Stimulated activated naive CD8-positive, alpha-beta T cell treated with anti-CD3 and anti-CD28 coated beads, Interleukin-15, amount 100 ng/mL, for 72 hours (primary cell): ENCODE results near the gene CCDC82.

ENCODE experiments used
- ATAC-seq: fragments of 150-1000 bp; cut with Tn5 transposase; 2 replicates; pipeline ENCODE4 v1.10.0; 2021; ENCODE audit warnings: mild to moderate bottlenecking, moderate library complexity
- DNase-seq, 2 donors: peaks; one replicate each; pipeline ENCODE4 v3.0.0; 2021 to 2022
- H3K27ac Mint-ChIP-seq, 2 donors: one replicate each; pipeline ENCODE4 v1.8.0; 2022; ENCODE audit warnings: mild to moderate bottlenecking in 2 of 2, mixed read lengths in 2 of 2, moderate library complexity in 2 of 2
- H3K27me3 Mint-ChIP-seq: one replicate; pipeline ENCODE4 v1.8.0; 2022; ENCODE audit warnings: mixed read lengths
- H3K4me1 Mint-ChIP-seq: one replicate; pipeline ENCODE4 v1.8.0; 2022; ENCODE audit warnings: mild to moderate bottlenecking, mixed read lengths
- H3K4me3 Mint-ChIP-seq, 2 donors: one replicate each; pipeline ENCODE4 v1.8.0; 2022; ENCODE audit warnings: mild to moderate bottlenecking in 2 of 2, mixed read lengths in 2 of 2, moderate library complexity in 1 of 2
- H3K9me3 Mint-ChIP-seq, 2 donors: one replicate each; pipeline ENCODE4 v1.8.0; 2022; ENCODE audit warnings: mixed read lengths in 2 of 2

The CCDC82 gene

GRCh38 chr11:96339706-96340554 lies 49.8 kb downstream of the CCDC82 start:
- ATAC-seq, result no peak
- peaks cover 68% of the 10 kb centered on the region for H3K4me1 Mint-ChIP-seq
- no peaks in the 10 kb centered on the region for H3K9me3 Mint-ChIP-seq
- DNase-seq, result peak in 1 of 2 donors; percentile 18
- H3K27me3 Mint-ChIP-seq, result no peaks in the 10 kb centered on the region
- H3K4me3 Mint-ChIP-seq, result peak overlapping the region; percentile 93 to 99
- H3K27ac Mint-ChIP-seq, result peak overlapping the region; percentile 93 to 97

DNA sequence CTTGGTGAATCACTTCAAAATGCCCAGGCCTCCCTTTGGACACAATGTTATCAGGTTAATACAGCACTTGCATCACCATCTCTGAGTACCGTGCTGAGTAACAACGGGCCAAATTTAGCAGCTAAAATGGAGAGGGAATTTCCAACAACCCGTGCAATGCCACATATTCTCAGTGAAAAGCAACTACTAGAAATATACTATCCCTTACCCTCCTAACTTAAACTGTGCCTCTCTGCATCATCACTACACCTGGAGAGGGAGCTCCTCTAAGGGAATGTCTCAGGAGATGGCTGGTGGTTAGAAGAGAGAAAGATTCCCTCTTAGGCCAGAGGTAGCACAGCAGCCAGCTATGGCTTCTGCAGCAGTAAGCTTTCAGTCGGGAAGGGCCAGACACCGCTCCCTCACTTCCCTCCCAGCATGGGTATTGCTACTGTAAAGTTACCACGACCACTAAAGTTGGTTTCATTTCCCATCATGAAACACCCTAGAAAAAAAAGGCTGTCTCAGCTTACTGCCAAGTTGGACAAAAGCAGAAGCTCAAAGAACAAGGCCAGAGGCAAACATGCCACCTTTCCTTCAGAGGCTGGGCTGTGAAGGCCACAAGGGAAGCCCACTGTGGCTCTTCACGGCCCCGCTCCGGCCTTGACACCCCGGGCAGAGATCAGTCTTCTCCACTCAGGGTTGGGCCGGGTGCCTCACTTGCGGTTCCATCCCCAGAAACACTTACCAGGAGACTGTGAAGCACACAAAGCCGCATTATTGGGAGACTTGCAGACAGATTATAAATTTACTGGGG lies 50.6 kb downstream of the CCDC82 start:
- ATAC-seq (peak; percentile 47), DNase-seq (peak; percentile 48 to 68)
- no peaks in the 10 kb centered on the region for H3K9me3 Mint-ChIP-seq
- peak overlapping the region; percentile 93 to 99 for H3K4me3 Mint-ChIP-seq
- H3K27ac Mint-ChIP-seq, result peak overlapping the region; percentile 86 to 92
- no peaks in the 10 kb centered on the region for H3K27me3 Mint-ChIP-seq
- H3K4me1 Mint-ChIP-seq, result peaks cover 76% of the 10 kb centered on the region

DNA sequence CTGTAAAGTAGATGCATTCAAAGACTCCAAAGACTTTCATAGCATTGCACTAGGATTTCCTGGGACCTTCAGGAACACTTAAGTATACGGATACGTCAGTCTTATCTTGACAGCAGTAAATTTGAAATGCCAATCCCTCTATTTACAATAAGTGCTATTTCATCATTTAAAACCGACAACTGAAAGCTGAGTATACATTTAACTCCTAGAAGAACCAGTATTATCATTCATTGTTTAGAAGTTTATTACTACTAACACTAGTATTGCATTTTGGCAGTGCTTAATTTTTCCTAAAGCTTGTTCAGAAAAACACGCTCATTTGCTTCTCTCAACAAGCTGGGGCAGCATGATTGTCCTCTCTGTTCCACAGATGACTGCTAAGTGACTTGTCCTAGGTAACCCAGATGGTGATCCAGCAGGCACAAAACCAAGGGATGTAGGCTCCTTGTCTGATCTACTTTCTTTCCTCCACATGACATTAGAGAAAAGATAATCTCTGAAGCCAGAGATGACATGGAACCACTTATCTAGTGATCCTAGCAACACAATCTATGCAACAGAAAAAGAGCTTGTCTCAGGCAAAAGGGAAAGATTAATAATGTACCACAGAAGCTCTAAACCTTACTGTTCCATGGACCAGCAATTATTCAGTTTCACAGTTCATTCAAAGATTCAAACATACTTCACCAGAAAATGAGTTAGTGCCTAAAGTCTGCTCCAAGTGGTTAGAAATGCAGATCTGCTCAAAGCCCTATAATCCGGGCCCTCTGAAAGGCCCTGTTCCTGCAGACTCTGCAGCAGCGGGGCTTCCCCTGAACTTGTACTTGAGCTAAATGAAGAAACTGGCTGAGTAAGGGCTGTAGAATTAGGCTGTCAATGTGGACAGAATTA lies 51.9 kb downstream of the CCDC82 start:
- Mint-ChIP-seq H3K4me1 (peaks cover 76% of the 10 kb centered on the region), H3K4me3 (peak overlapping the region; percentile 93 to 99), H3K27ac (peak overlapping the region in 1 of 2 donors; percentile 92), H3K27me3 (no peaks in the 10 kb centered on the region), H3K9me3 (no peaks in the 10 kb centered on the region)
- peak; percentile 26 to 56 for DNase-seq
- ATAC-seq, result peak; percentile 41

DNA sequence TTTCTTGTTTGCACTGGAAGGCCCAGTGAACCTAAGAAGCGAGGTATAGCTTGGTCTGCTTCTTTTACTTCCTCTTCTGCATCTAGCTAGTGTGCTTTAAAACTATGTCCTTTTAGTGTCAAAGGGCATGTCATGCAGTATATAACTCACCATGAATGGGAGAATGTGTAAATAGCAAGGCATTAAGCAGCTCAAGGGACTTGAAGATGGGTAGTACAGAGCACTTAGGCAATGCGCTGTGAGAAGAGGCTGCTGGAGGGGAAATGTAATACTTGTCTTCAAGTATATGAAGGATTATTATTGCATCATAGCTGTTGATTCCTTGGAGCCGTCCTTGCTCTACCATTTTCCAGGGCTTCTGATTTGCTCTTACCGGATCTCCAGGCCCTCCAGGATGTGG lies 54.3 kb downstream of the CCDC82 start:
- no peak for ATAC-seq
- H3K27ac Mint-ChIP-seq, result no peak overlapping the region
- DNase-seq, result no peak
- peak overlapping the region in 1 of 2 donors; percentile 11 for H3K4me3 Mint-ChIP-seq
- H3K4me1 Mint-ChIP-seq, result peaks cover 95% of the 10 kb centered on the region
- H3K27me3 Mint-ChIP-seq, result no peaks in the 10 kb centered on the region
- H3K9me3 Mint-ChIP-seq, result no peaks in the 10 kb centered on the region

DNA sequence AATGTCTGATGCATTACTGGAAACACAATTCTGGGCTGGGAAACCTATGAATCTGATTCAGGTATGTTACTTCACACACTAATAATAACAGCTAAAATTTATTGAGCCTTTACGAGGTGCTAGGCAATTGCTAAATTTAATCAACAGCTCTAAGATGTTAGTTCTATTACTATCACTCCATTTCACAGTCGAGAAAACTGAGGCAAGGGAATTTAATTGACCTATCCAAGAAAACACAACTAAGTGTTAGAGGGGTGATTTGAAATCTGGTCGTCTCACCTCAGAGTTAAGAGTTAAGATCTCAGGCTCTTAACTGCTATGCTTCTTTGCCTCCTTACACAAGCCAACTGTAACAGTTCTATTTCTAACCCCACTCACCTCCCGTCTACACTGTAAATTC lies 55.5 kb downstream of the CCDC82 start:
- Mint-ChIP-seq H3K27me3 (no peaks in the 10 kb centered on the region), H3K27ac (peak overlapping the region in 1 of 2 donors; percentile 66), H3K4me1 (peaks cover 95% of the 10 kb centered on the region), H3K9me3 (no peaks in the 10 kb centered on the region), H3K4me3 (no peak overlapping the region)
- ATAC-seq (no peak), DNase-seq (no peak)

DNA sequence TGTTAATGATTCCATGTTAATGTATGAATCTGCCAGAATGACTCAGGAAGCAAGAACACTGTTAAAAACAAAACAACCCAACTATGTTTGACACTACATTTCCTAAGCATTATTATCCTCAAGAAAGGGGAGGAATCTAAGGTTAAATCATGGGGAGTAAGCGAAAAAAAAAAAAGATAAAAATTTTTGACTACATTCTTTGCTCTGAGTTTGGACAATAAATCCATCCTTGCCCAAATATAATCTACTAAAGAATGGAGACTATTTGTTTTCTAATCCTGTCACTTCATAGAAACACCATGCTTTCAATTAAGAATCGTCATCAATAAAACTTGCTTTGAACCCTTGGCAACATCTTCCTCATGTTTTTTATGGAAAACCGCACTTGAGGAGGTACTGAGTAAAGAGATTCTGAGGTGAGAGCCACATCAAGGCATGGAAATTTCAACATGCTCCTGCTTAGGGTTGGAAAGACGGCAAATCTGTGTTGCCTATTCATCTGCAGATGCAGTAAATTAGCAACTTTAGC lies 56.5 kb downstream of the CCDC82 start:
- H3K4me1 Mint-ChIP-seq, result peaks cover 95% of the 10 kb centered on the region
- H3K9me3 Mint-ChIP-seq, result no peaks in the 10 kb centered on the region
- H3K4me3 Mint-ChIP-seq, result peak overlapping the region in 1 of 2 donors; percentile 30
- DNase-seq (no peak), ATAC-seq (no peak)
- no peak overlapping the region for H3K27ac Mint-ChIP-seq
- H3K27me3 Mint-ChIP-seq, result no peaks in the 10 kb centered on the region

GRCh38 chr11:96332126-96332771 lies 57.5 kb downstream of the CCDC82 start:
- Mint-ChIP-seq H3K4me3 (peak overlapping the region; percentile 30 to 37), H3K9me3 (no peaks in the 10 kb centered on the region), H3K4me1 (peaks cover 92% of the 10 kb centered on the region), H3K27ac (peak overlapping the region in 1 of 2 donors; percentile 77), H3K27me3 (no peaks in the 10 kb centered on the region)
- ATAC-seq (no peak), DNase-seq (no peak)

DNA sequence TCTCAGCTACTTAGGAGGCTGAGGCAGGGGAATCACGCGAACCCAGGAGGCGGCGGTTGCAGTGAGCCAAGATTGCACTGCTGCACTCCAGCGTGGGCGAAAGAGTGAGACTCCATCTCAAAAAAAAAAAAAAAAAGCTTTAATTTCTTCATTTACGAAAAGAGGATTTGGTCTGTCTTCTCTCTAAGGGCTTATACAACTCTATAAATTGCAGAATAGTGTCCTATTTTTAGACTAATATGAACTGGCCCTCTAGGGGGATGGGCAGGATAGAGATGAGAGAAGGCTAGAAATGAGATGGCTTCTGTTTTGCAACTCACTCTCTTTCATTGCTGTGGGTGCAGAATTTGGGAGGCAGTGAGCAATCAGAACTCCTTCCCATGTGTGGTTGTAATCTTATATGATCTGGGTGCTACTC lies 58.0 kb downstream of the CCDC82 start:
- no peak overlapping the region for H3K27ac Mint-ChIP-seq
- H3K27me3 Mint-ChIP-seq, result no peaks in the 10 kb centered on the region
- ATAC-seq (peak; percentile 31), DNase-seq (no peak)
- no peaks in the 10 kb centered on the region for H3K9me3 Mint-ChIP-seq
- peaks cover 90% of the 10 kb centered on the region for H3K4me1 Mint-ChIP-seq
- H3K4me3 Mint-ChIP-seq, result peak overlapping the region in 1 of 2 donors; percentile 37

GRCh38 chr11:96330511-96330859 lies 59.2 kb downstream of the CCDC82 start:
- no peaks in the 10 kb centered on the region for H3K27me3 Mint-ChIP-seq
- H3K4me3 Mint-ChIP-seq, result peak overlapping the region; percentile 37 to 40
- peak overlapping the region in 1 of 2 donors; percentile 36 for H3K27ac Mint-ChIP-seq
- DNase-seq, result no peak
- ATAC-seq, result no peak
- H3K4me1 Mint-ChIP-seq, result peaks cover 90% of the 10 kb centered on the region
- H3K9me3 Mint-ChIP-seq, result no peaks in the 10 kb centered on the region

GRCh38 chr11:96329855-96330510 lies 59.7 kb downstream of the CCDC82 start:
- H3K9me3 Mint-ChIP-seq, result no peaks in the 10 kb centered on the region
- H3K27ac Mint-ChIP-seq, result peak overlapping the region in 1 of 2 donors; percentile 66
- DNase-seq (no peak), ATAC-seq (peak; percentile 15)
- H3K27me3 Mint-ChIP-seq, result no peaks in the 10 kb centered on the region
- H3K4me1 Mint-ChIP-seq, result peaks cover 91% of the 10 kb centered on the region
- peak overlapping the region; percentile 57 to 59 for H3K4me3 Mint-ChIP-seq

DNA sequence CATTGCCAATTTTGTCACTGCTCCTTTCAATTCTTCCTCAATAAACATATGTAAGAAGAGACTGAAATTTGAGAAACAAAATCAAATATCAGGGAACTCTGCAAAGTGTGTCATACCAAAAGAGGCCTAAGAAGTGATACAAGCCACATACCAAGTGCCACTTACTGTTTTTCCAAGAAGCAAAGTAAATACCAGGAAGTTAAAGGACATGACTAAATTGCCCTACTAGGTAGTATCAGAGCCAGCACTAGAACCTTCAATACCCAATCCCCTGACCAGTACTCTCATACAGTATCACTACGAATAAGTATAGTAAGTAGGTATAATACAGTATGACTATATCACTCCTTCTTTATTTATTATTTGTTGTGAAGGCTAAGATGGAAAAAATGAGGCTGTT lies 60.3 kb downstream of the CCDC82 start:
- DNase-seq (peak in 1 of 2 donors; percentile 18), ATAC-seq (peak; percentile 99)
- Mint-ChIP-seq H3K9me3 (no peaks in the 10 kb centered on the region), H3K27me3 (no peaks in the 10 kb centered on the region), H3K4me3 (peak overlapping the region; percentile 57 to 59), H3K4me1 (peaks cover 91% of the 10 kb centered on the region), H3K27ac (peak overlapping the region; percentile 4 to 66)

GRCh38 chr11:96328395-96329010 lies 61.2 kb downstream of the CCDC82 start:
- ATAC-seq (no peak), DNase-seq (no peak)
- H3K27me3 Mint-ChIP-seq, result no peaks in the 10 kb centered on the region
- no peaks in the 10 kb centered on the region for H3K9me3 Mint-ChIP-seq
- peaks cover 94% of the 10 kb centered on the region for H3K4me1 Mint-ChIP-seq
- H3K4me3 Mint-ChIP-seq, result peak overlapping the region in 1 of 2 donors; percentile 44
- peak overlapping the region in 1 of 2 donors; percentile 64 for H3K27ac Mint-ChIP-seq

GRCh38 chr11:96326959-96327358 lies 62.8 kb downstream of the CCDC82 start:
- Mint-ChIP-seq H3K4me3 (no peak overlapping the region), H3K27me3 (no peaks in the 10 kb centered on the region), H3K27ac (no peak overlapping the region), H3K9me3 (peaks cover 0 to 2% of the 10 kb centered on the region in 2 donors), H3K4me1 (peaks cover 95% of the 10 kb centered on the region)
- ATAC-seq (no peak), DNase-seq (no peak)

DNA sequence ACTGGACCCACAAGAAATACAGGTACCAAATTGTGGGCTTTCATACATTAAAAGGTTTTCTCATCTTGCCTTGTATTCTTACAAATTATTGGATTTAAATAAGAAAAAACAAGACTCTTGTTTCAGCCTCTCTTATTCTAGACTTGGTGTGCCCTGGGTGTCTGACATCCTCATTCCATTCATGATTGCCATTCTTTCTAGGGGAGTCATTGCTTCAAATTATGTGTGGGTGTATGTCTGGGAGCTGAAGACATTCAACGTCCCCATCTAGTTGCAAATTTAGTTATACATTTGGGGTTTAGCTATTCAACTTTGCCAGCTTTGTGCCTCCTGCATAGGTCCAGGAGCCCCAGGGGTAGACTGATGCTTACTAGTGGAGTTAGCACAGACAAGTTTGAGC lies 64.8 kb downstream of the CCDC82 start:
- H3K27me3 Mint-ChIP-seq, result no peaks in the 10 kb centered on the region
- peaks cover 0 to 4% of the 10 kb centered on the region in 2 donors for H3K9me3 Mint-ChIP-seq
- peaks cover 96% of the 10 kb centered on the region for H3K4me1 Mint-ChIP-seq
- DNase-seq (no peak), ATAC-seq (no peak)
- no peak overlapping the region for H3K4me3 Mint-ChIP-seq
- no peak overlapping the region for H3K27ac Mint-ChIP-seq
